ENCODE results near the gene PHLPP1.

PHLPP1 gene

GRCh38 chr18:62880673-62881364, 165.5 kb downstream of the PHLPP1 start:
- TF ChIP-seq EZH2phosphoT487 (conservative IDR thresholded peaks at IDR 0.05; ENCODE audit: low read length) (no peak), CTCF (IDR thresholded peaks at IDR 0.05; ENCODE audit: insufficient read depth, low read length, poor library complexity, severe bottlenecking) (no peak)

GRCh38 chr18:62881509-62882016, 166.2 kb downstream of the PHLPP1 start:
- Histone ChIP-seq H3K27ac (ENCODE audit: low read depth, low read length) (no peak overlapping the region), H3K36me3 (ENCODE audit: low read length) (no peaks in the 10 kb centered on the region), H3K4me2 (ENCODE audit: low read depth, low read length, poor library complexity, severe bottlenecking) (no peak overlapping the region), H4K20me1 (ENCODE audit: low read depth, low read length) (no peaks in the 10 kb centered on the region), H3K9ac (ENCODE audit: low read length) (no peak overlapping the region), H3K9me2 (replicated peaks; ENCODE audit: insufficient read depth, low read length) (no peaks in the 10 kb centered on the region), H3F3A (ENCODE audit: insufficient read depth) (no peaks in the 10 kb centered on the region), H2AFZ (ENCODE audit: low read depth, low read length, severe bottlenecking) (no peak overlapping the region), H3K79me2 (ENCODE audit: insufficient read depth, low read length) (no peaks in the 10 kb centered on the region), H3K9me3 (ENCODE audit: insufficient read depth, low read length) (no peaks in the 10 kb centered on the region), H3K4me3 (ENCODE audit: insufficient read depth, low read length, poor library complexity, severe bottlenecking) (no peak overlapping the region), H3K27me3 (ENCODE audit: low read length) (no peaks in the 10 kb centered on the region)
- no peak for TF ChIP-seq EZH2phosphoT487 (conservative IDR thresholded peaks at IDR 0.05; ENCODE audit: low read length)
- no peak for TF ChIP-seq CTCF (IDR thresholded peaks at IDR 0.05; ENCODE audit: insufficient read depth, low read length, poor library complexity, severe bottlenecking)

More at GRCh38 chr18:62880673-62881364, 165.5 kb downstream of the PHLPP1 start:
- H3K9me2 ChIP-seq (replicated peaks; ENCODE audit: insufficient read depth, low read length) = no peaks in the 10 kb centered on the region
- no peaks in the 10 kb centered on the region for H3K36me3 ChIP-seq (ENCODE audit: low read length)
- H4K20me1 ChIP-seq (ENCODE audit: low read depth, low read length) = no peaks in the 10 kb centered on the region
- H3K27ac ChIP-seq (ENCODE audit: low read depth, low read length) = no peak overlapping the region
- no peaks in the 10 kb centered on the region for H3K27me3 ChIP-seq (ENCODE audit: low read length)
- H3K9ac ChIP-seq (ENCODE audit: low read length) = no peak overlapping the region
- no peaks in the 10 kb centered on the region for H3K79me2 ChIP-seq (ENCODE audit: insufficient read depth, low read length)
- H3F3A ChIP-seq (ENCODE audit: insufficient read depth) = no peaks in the 10 kb centered on the region
- no peaks in the 10 kb centered on the region for H3K9me3 ChIP-seq (ENCODE audit: insufficient read depth, low read length)
- no peak overlapping the region for H3K4me3 ChIP-seq (ENCODE audit: insufficient read depth, low read length, poor library complexity, severe bottlenecking)
- no peak overlapping the region for H3K4me2 ChIP-seq (ENCODE audit: low read depth, low read length, poor library complexity, severe bottlenecking)
- H2AFZ ChIP-seq (ENCODE audit: low read depth, low read length, severe bottlenecking) = no peak overlapping the region

- H3K79me2 ChIP-seq (ENCODE audit: insufficient read depth, low read length) = no peaks in the 10 kb centered on the region
- no peaks in the 10 kb centered on the region for H3K27me3 ChIP-seq (ENCODE audit: low read length)
- H3K36me3 ChIP-seq (ENCODE audit: low read length) = no peaks in the 10 kb centered on the region
- H2AFZ ChIP-seq (ENCODE audit: low read depth, low read length, severe bottlenecking) = no peak overlapping the region
- H3K9ac ChIP-seq (ENCODE audit: low read length) = no peak overlapping the region
- H3K27ac ChIP-seq (ENCODE audit: low read depth, low read length) = no peak overlapping the region
- no peak overlapping the region for H3K4me2 ChIP-seq (ENCODE audit: low read depth, low read length, poor library complexity, severe bottlenecking)
- no peaks in the 10 kb centered on the region for H3K9me3 ChIP-seq (ENCODE audit: insufficient read depth, low read length)
- TF ChIP-seq EZH2phosphoT487 (conservative IDR thresholded peaks at IDR 0.05; ENCODE audit: low read length) (no peak), CTCF (IDR thresholded peaks at IDR 0.05; ENCODE audit: insufficient read depth, low read length, poor library complexity, severe bottlenecking) (no peak)
- H4K20me1 ChIP-seq (ENCODE audit: low read depth, low read length) = no peaks in the 10 kb centered on the region
- no peaks in the 10 kb centered on the region for H3K9me2 ChIP-seq (replicated peaks; ENCODE audit: insufficient read depth, low read length)
- H3K4me3 ChIP-seq (ENCODE audit: insufficient read depth, low read length, poor library complexity, severe bottlenecking) = no peak overlapping the region
- H3F3A ChIP-seq (ENCODE audit: insufficient read depth) = no peaks in the 10 kb centered on the region
Observed at GRCh38 chr18:62883937-62884735, 168.8 kb downstream of the PHLPP1 start.
